OCI-M1 (cell line): Measurements from ENCODE around the gene TUBGCP6.
"Not testable (repeated sequence)": the region's sequence is repeated elsewhere in the genome, so short reads cannot be mapped to it uniquely, and the experiment has no call there.

ENCODE experiments used
- DNase-seq: peaks from one replicate; lab custom pipeline; 2025; lab: John Stamatoyannopoulos, UW

TUBGCP6 gene

DNA sequence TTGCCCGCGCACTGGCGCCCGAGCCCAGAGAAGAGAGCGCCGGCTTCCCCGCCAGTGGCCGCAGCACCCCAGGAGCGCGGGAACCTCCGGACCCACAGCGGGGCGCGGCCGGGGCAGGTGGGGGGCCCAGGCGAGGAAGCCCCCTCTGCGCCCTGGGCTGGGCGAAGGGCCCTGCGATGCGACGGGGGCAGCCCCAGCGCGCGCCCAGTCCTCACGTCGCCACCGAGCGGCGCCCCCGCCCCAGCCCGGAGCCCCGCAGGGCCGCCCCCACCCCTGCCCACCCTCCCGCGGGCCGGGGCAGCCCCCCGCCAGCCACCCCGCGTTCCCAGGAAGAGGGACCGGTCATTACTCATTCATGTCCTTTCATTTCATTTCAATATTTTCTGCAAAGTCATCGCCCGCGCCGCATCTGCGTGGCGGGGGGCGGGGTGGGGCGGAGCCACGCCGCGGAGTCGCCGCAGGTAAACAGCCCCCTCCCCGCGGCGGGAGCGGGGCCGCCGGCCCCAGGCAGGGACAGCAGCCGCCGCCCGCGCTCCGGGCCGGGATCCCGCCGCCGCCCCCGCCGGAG, 75.0 kb downstream of the TUBGCP6 start:
- peak; percentile 78 for DNase-seq

DNA sequence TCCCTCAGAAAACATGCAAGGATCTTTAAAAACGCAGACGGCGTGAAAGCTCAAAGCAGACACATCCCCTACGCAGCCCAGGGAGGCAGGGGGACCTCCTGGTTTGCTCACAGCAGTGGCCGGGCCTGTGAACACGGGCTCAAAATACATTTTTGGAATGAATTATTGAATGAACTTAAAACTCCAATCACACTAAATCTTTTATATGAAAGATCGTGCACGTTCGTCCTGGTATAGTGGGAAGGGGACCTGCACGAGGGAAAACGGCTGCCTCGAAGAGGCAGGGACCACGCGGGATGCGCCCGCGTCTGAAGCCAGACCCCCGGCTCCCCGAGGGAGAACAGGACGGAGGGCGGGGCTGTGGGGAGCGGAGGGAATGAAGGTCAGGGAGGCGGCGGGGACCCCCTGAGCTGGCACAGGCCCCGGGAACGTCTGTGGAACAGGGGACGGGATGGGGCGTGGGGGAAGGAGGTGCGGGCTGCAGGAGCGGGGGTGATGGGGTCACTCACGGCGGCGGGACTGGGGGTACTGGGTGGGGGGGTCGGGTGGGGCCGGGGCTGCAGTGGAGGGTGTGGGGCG, 75.6 kb downstream of the TUBGCP6 start:
- peak; percentile 13 for DNase-seq

- DNase-seq: not testable (repeated sequence)
These were observed 76.2 kb downstream of the TUBGCP6 start for GRCh38 chr22:50168490-50169180.

DNA sequence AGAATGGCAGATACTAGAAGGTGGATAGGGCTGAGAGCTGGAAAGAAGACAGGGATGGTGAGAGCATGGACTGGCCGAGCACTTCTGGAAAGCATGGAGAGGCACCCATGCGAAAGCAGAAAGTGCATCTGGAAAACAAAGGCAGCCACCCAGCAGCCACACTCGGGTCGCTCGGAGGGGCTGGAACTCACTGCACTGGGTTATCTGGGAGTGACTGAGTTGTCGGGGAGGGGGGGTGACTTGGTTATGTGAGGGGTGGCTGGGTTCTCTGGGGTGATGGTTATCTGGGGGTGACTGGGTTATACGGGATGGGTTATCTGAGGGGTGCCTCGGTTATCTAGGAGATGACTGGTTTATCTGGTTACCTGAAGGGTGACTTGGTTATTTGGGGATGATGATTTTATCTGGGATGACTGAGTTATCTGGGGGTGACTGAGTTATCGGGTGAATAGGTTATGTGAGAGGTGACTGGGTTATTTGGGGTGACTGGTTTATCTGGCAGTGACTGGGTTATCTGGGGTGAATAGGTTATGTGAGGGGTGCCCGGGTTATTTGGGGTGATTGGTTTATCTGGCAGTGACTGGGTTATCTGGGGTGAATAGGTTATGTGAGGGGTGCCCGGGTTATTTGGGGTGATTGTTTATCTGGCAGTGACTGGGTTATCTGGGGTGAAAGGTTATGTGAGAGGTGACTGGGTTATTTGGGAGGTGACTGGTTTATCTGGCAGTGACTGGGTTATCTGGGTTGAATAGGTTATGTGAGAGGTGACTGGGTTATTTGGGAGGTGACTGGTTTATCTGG, 76.9 kb downstream of the TUBGCP6 start:
- DNase-seq: no peak
